Neural progenitor cell (in vitro differentiated cells): ENCODE measurements around the gene NXN. TPM values are rescaled to one million over a fixed set of nuclear protein-coding genes. Genes with fewer than 3 reads are reported as not detected.
"Not testable (repeated sequence)": the region's sequence is repeated elsewhere in the genome, so short reads cannot be mapped to it uniquely, and the experiment has no call there.

Source experiments
- DNase-seq: peaks from one replicate; pipeline ENCODE4 v3.0.0-alpha.2; 2016; ENCODE audit warnings: low spot score
- H2AFZ ChIP-seq: fragments of 200-600 bp; sonication (generic); replicated peaks from 2 replicates; pipeline ENCODE4 v1.6.1; 2016; ENCODE audit warnings: antibody characterized with exemption
- H3F3A ChIP-seq: fragments of 200-600 bp; sonication (generic); 2 replicates; pipeline ENCODE4 v1.6.1; 2016; ENCODE audit warnings: antibody characterized with exemption, low read depth
- H3K27ac ChIP-seq: fragments of 200-600 bp; sonication (generic); 2 replicates; pipeline ENCODE4 v1.5.1; 2016; ENCODE audit warnings: mild to moderate bottlenecking
- H3K27me3 ChIP-seq: fragments of 200-600 bp; sonication (generic); 2 replicates; pipeline ENCODE4 v1.6.1; 2016; ENCODE audit warnings: mild to moderate bottlenecking, moderate library complexity
- H3K36me3 ChIP-seq: fragments of 200-600 bp; sonication (generic); 2 replicates; pipeline ENCODE4 v1.5.1; 2016
- H3K4me1 ChIP-seq: fragments of 200-600 bp; sonication (generic); 2 replicates; pipeline ENCODE4 v1.6.1; 2016; ENCODE audit warnings: mixed run types
- H3K4me2 ChIP-seq: fragments of 200-600 bp; sonication (generic); 2 replicates; pipeline ENCODE4 v1.6.1; 2016
- H3K4me3 ChIP-seq: fragments of 200-600 bp; sonication (generic); 2 replicates; pipeline ENCODE4 v1.5.1; 2016
- H3K79me2 ChIP-seq: fragments of 200-600 bp; sonication (generic); 2 replicates; pipeline ENCODE4 v1.6.1; 2016; ENCODE audit warnings: low read depth
- H3K9ac ChIP-seq: fragments of 200-600 bp; sonication (generic); 2 replicates; pipeline ENCODE4 v1.6.1; 2016
- H3K9me3 ChIP-seq: fragments of 200-600 bp; sonication (generic); 2 replicates; pipeline ENCODE4 v1.5.1; 2016; ENCODE audit warnings: low read depth
- H4K20me1 ChIP-seq: fragments of 200-600 bp; sonication (generic); 2 replicates; pipeline ENCODE4 v1.6.1; 2016; ENCODE audit warnings: low read depth
- H3K27ac Mint-ChIP-seq: 3 replicates; pipeline ENCODE4 v1.8.0; 2021; ENCODE audit warnings: mixed read lengths
- H3K27me3 Mint-ChIP-seq: 2 replicates; pipeline ENCODE4 v1.8.0; 2022; ENCODE audit warnings: low read depth, mild to moderate bottlenecking, inconsistent platforms, moderate library complexity, mixed read lengths; ENCODE audit not compliant: insufficient read depth
- H3K36me3 Mint-ChIP-seq: 3 replicates; pipeline ENCODE4 v1.8.0; 2021; ENCODE audit warnings: mixed read lengths
- H3K4me1 Mint-ChIP-seq: 3 replicates; pipeline ENCODE4 v1.8.0; 2021; ENCODE audit warnings: mixed read lengths
- H3K4me3 Mint-ChIP-seq: 3 replicates; pipeline ENCODE4 v1.8.0; 2021; ENCODE audit warnings: mild to moderate bottlenecking, moderate library complexity, mixed read lengths
- H3K9me3 Mint-ChIP-seq: 3 replicates; pipeline ENCODE4 v1.8.0; 2020; ENCODE audit warnings: mixed read lengths
- EZH2 ChIP-seq: fragments of 200-600 bp; sonication (generic); IDR thresholded peaks from 2 replicates; pipeline ENCODE4 v1.6.1; 2017; ENCODE audit warnings: antibody characterized with exemption, mild to moderate bottlenecking, moderate library complexity
- EZH2phosphoT487 ChIP-seq: fragments of 200-600 bp; sonication (generic); IDR thresholded peaks from 2 replicates; pipeline ENCODE4 v1.6.1; 2017; ENCODE audit warnings: antibody characterized with exemption
- microRNA-seq: library from miRNA; unstranded; fragments of <30 nt; microRNA quantifications from one replicate; pipeline ENCODE4, GENCODE V29; 2016
- small RNA-seq: library from RNA; depleted of rRNA; stranded (forward); fragments of <200 nt; gene quantifications from one replicate; pipeline ENCODE3, GENCODE V24; 2015
- total RNA-seq: library from RNA; depleted of rRNA; stranded (reverse); fragments of >200 nt; gene quantifications from 2 replicates; pipeline ENCODE4 v1.2.3, GENCODE V29; 2015; ENCODE audit warnings: low replicate concordance
- TF ChIP-seq, protein P1 (sequence below): fragments of 200-600 bp; sonication (generic); IDR thresholded peaks from 2 replicates; pipeline ENCODE4 v1.5.1; 2017; ENCODE audit warnings: antibody characterized with exemption, mild to moderate bottlenecking

Gene NXN
- total RNA-seq, 1 donor from 2014 or later: 35.9 TPM

DNA sequence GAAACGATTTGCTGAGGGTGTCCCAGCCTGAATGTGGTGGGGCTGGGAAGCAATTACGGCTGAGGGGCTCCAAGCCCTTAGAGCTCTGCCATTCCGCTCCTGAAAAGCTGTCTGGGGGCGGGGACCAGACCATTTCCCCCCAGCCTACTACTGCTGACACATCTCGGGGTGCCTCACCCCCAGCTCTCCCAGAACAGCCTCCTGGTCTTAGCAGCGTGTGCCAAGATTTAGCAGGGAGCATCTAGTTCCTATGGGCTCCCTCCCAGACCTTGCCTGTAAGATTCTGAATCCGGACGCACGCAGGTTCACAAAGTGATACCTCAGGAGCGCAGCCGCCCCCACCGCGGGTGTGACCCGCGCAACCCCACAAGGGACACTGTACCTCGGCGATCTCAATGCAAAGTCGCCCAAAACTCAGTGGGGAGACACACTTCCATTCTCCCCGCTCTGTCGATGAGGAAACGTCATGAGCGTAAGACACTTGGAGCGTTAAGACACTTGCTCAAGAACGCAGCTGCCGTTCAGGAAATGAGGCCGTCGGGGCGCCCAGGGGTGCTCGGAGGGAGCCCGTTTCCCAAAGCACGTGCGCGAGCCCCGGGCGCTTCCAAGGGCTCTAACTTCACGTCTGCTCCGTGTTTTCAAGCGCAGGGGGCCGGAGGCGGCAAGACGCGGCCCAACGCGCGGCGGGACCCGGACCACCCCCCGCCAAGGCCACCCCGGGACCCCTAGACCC, 228.1 kb downstream of the NXN start:
- H3F3A ChIP-seq: peaks cover 30% of the 10 kb centered on the region
- peaks cover 9% of the 10 kb centered on the region for H3K27me3 Mint-ChIP-seq
- H3K79me2 ChIP-seq: peaks cover 51% of the 10 kb centered on the region
- no peaks in the 10 kb centered on the region for H3K9me3 ChIP-seq
- peak overlapping the region; percentile 14 for H2AFZ ChIP-seq
- H3K27me3 ChIP-seq: no peaks in the 10 kb centered on the region
- peaks cover 20% of the 10 kb centered on the region for H3K4me1 ChIP-seq
- TF ChIP-seq EZH2 (no peak), EZH2phosphoT487 (no peak)
- peak overlapping the region; percentile 43 for H3K9ac ChIP-seq
- H3K36me3 Mint-ChIP-seq: peaks cover 48% of the 10 kb centered on the region
- H3K36me3 ChIP-seq: no peaks in the 10 kb centered on the region
- H3K4me2 ChIP-seq: peak overlapping the region; percentile 99
- H4K20me1 ChIP-seq: peaks cover 8% of the 10 kb centered on the region
- peak overlapping the region; percentile 96 for H3K4me3 Mint-ChIP-seq
- H3K4me3 ChIP-seq: peak overlapping the region; percentile 64
- peaks cover 24% of the 10 kb centered on the region for H3K9me3 Mint-ChIP-seq
- H3K27ac Mint-ChIP-seq: peak overlapping the region; percentile 79
- no peak overlapping the region for H3K27ac ChIP-seq
- DNase-seq: peak; percentile 57
- H3K4me1 Mint-ChIP-seq: peaks cover 30% of the 10 kb centered on the region

DNA sequence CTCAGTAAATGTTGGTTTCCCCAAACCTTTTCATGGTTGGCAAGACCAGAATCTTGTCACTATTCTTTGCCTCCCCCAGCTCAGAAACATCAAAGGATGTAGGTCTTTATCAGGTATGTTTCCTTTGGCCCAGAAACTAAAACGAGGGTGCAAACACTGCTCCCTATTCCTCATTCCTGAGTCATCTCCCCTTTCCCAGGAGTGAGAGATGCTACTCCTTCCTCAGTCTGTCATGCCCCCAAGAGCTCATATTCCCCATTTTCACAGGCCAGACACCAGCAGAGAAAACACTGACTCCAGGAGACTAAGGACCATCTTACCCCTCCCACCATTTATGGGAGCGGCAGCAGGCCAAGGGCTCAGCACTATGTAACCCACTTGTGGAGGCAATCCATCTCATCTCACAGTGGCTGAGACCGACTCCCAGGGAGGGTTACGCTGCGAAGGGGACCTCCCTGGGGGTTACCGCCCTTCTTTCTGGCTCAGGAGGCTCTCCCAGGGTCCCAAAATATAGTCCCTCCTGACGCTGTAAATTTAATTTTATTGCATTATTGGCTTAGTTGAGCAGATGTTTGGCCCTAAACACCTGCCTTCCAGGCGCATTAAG, 229.0 kb downstream of the NXN start:
- Mint-ChIP-seq H3K27ac (no peak overlapping the region), H3K4me3 (peak overlapping the region; percentile 96), H3K27me3 (peaks cover 9% of the 10 kb centered on the region), H3K9me3 (peaks cover 24% of the 10 kb centered on the region), H3K36me3 (peaks cover 52% of the 10 kb centered on the region), H3K4me1 (peaks cover 23% of the 10 kb centered on the region)
- H3F3A ChIP-seq: peaks cover 21% of the 10 kb centered on the region
- peaks cover 13% of the 10 kb centered on the region for H3K4me1 ChIP-seq
- peak overlapping the region; percentile 64 for H3K4me3 ChIP-seq
- TF ChIP-seq EZH2 (no peak), EZH2phosphoT487 (no peak)
- TF ChIP-seq, protein P1, sequence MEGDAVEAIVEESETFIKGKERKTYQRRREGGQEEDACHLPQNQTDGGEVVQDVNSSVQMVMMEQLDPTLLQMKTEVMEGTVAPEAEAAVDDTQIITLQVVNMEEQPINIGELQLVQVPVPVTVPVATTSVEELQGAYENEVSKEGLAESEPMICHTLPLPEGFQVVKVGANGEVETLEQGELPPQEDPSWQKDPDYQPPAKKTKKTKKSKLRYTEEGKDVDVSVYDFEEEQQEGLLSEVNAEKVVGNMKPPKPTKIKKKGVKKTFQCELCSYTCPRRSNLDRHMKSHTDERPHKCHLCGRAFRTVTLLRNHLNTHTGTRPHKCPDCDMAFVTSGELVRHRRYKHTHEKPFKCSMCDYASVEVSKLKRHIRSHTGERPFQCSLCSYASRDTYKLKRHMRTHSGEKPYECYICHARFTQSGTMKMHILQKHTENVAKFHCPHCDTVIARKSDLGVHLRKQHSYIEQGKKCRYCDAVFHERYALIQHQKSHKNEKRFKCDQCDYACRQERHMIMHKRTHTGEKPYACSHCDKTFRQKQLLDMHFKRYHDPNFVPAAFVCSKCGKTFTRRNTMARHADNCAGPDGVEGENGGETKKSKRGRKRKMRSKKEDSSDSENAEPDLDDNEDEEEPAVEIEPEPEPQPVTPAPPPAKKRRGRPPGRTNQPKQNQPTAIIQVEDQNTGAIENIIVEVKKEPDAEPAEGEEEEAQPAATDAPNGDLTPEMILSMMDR: no peak
- H3K9me3 ChIP-seq: no peaks in the 10 kb centered on the region
- no peak for DNase-seq
- no peaks in the 10 kb centered on the region for H3K36me3 ChIP-seq
- H3K27ac ChIP-seq: no peak overlapping the region
- H4K20me1 ChIP-seq: peaks cover 11% of the 10 kb centered on the region
- H3K27me3 ChIP-seq: no peaks in the 10 kb centered on the region
- peak overlapping the region; percentile 99 for H3K4me2 ChIP-seq
- no peak overlapping the region for H2AFZ ChIP-seq
- H3K9ac ChIP-seq: no peak overlapping the region
- peaks cover 56% of the 10 kb centered on the region for H3K79me2 ChIP-seq

DNA sequence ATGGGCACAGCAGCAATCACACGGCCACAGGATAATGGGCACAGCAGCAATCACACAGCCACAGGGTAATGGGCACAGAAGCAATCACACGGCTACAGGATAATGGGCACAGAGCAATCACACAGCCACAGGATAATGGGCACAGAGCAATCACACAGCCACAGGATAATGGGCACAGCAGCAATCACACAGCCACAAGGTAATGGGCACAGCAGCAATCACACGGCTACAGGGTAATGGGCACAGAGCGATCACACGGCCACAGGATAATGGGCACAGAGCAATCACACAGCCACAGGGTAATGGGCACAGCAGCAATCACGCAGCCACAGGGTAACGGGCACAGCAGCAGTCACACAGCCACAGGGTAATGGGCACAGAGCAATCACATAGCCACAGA, 230.2 kb downstream of the NXN start:
- H3K4me2 ChIP-seq, H3K27ac ChIP-seq, H3K4me3 ChIP-seq, H2AFZ ChIP-seq, H3K27me3 Mint-ChIP-seq, H3K9ac ChIP-seq, DNase-seq, H3K27ac Mint-ChIP-seq, H3K4me3 Mint-ChIP-seq, H3K36me3 ChIP-seq, H3K9me3 ChIP-seq, H3K27me3 ChIP-seq: not testable (repeated sequence)
- H3F3A ChIP-seq: peaks cover 10% of the 10 kb centered on the region
- H3K79me2 ChIP-seq: peaks cover 68% of the 10 kb centered on the region
- peaks cover 21% of the 10 kb centered on the region for H3K4me1 Mint-ChIP-seq
- H3K4me1 ChIP-seq: peaks cover 12% of the 10 kb centered on the region
- H3K36me3 Mint-ChIP-seq: peaks cover 50% of the 10 kb centered on the region
- H4K20me1 ChIP-seq: peaks cover 21% of the 10 kb centered on the region
- peaks cover 24% of the 10 kb centered on the region for H3K9me3 Mint-ChIP-seq

Small RNAs within 50 kb of the gene (microRNA-seq; reads per million reads assigned to microRNA genes)
- gene MIR3183: not detected

Small RNAs within 50 kb of the gene (small RNA-seq; reads per million reads assigned to genes)
- not detected for gene MIR3183

Other genes starting within 250 kb of the NXN start
- 13.4 and 24.3 TPM in 2 replicates for gene TLCD3A, start 247.2 kb downstream of the NXN start, total RNA-seq
- 15.6 and 30.8 TPM in 2 replicates for gene GEMIN4, start 227.5 kb downstream of the NXN start, total RNA-seq
- 131 and 309 TPM in 2 replicates for gene GLOD4, start 197.5 kb downstream of the NXN start, total RNA-seq
- 22.3 and 26.1 TPM in 2 replicates for gene MRM3, start 197.4 kb downstream of the NXN start, total RNA-seq
- gene TIMM22, start 17.4 kb upstream of the NXN start, total RNA-seq: 11.7 and 15.7 TPM in 2 replicates
- 36.7 and 92.7 TPM in 2 replicates for gene ABR, start 200.2 kb upstream of the NXN start, total RNA-seq